Measurements from ENCODE around the gene PDE9A. TPM values are rescaled to one million over a fixed set of nuclear protein-coding genes. Genes with fewer than 3 reads are reported as not detected.
A peak's percentile ranks its signal among the peaks of the same experiment; 100 is the strongest.

The PDE9A gene
- total and polyA plus RNA-seq, 2 experiments from 2014 or later = 26.5 to 31.1 TPM

DNA sequence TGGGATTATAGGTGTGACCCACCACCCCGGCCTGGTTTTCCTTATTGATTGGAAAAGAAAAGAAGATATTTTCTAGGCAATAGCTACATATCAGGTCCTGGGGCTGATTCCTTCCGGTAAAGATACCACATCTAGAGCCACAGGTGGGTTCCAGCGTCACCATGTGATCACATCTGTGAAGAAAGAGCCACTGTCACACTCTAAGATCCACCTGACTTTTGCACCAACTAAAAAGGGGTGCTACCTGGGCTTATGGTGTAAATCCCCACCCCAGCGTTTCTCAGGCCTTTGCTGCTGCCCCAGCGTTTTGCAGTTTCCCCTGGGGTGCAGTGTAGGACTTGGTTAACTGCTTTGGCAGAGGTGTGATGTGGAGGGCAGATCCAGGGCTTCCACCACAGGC lies 22.3 kb upstream of the PDE9A start:
- no peaks in the 10 kb centered on the region for H4K20me1 ChIP-seq (replicated peaks; ENCODE audit: insufficient read depth)
- no peaks in the 10 kb centered on the region for H3K27me3 ChIP-seq (ENCODE audit: insufficient read depth)
- no peaks in the 10 kb centered on the region for H3K9me2 ChIP-seq (ENCODE audit: insufficient read depth)
- no peak overlapping the region for H3K4me2 ChIP-seq
- H3K4me3 ChIP-seq = no peak overlapping the region
- Mint-ChIP-seq H3K36me3 (ENCODE audit: low read depth) (no peaks in the 10 kb centered on the region), H3K4me3 (no peak overlapping the region), H3K9me3 (no peaks in the 10 kb centered on the region), H3K27ac (no peak overlapping the region), H3K27me3 (ENCODE audit: insufficient read depth, low read depth, poor library complexity) (peaks cover 4% of the 10 kb centered on the region), H3K4me1 (peaks cover 2% of the 10 kb centered on the region; the same call in 2 of the 3 replicates)
- ATAC-seq (no peak), DNase-seq (ENCODE audit: low spot score) (no peak)
- H2AFZ ChIP-seq = no peak overlapping the region
- TF ChIP-seq EZH2phosphoT487 (IDR thresholded peaks at IDR 0.05; ENCODE audit: unreplicated experiment) (no peak), ZNF331 (CRISPR knock-in tag; IDR thresholded peaks at IDR 0.05; ENCODE audit: low read depth) (no peak), NANOG (IDR thresholded peaks at IDR 0.05; ENCODE audit: borderline replicate concordance) (no peak), POLR2AphosphoS5 (IDR thresholded peaks at IDR 0.05; ENCODE audit: low read depth) (no peak)
- H3K36me3 ChIP-seq (ENCODE audit: insufficient read depth) = no peaks in the 10 kb centered on the region
- no peaks in the 10 kb centered on the region for H3K4me1 ChIP-seq (ENCODE audit: insufficient read depth)
- no peak overlapping the region for H3K27ac ChIP-seq (ENCODE audit: low read depth)
- H3F3A ChIP-seq (replicated peaks; ENCODE audit: low read depth) = no peaks in the 10 kb centered on the region
- no peaks in the 10 kb centered on the region for H3K79me2 ChIP-seq (replicated peaks; ENCODE audit: insufficient read depth)

DNA sequence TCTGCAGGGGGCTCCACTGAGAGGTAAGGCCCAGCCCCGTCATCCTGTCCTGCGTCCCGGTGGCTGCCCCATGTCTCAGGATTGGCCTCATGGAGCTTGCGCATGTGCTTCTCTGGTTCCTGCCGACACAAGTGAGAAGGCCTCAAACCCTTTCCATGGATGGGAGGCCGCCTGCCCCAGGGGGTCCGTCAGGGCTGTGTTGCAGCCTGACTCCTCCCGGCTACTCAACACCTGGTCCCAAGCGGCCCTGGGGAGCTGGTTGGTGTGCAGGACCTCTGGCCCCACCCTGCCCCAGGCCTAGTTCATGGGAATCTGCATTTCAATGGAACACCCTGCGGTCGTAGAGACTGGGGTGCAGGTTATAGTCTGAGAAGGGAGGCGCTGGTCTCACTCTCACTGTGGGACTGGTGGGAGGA lies 21.1 kb upstream of the PDE9A start:
- Histone ChIP-seq H3K27ac (ENCODE audit: low read depth) (no peak overlapping the region), H3K4me2 (no peak overlapping the region), H3F3A (replicated peaks; ENCODE audit: low read depth) (0 out of 2 replicates have a peak, but pooled peaks cover 4% of the 10 kb centered on the region), H3K36me3 (ENCODE audit: insufficient read depth) (no peaks in the 10 kb centered on the region), H3K4me3 (no peak overlapping the region), H2AFZ (no peak overlapping the region), H3K79me2 (replicated peaks; ENCODE audit: insufficient read depth) (no peaks in the 10 kb centered on the region), H3K27me3 (ENCODE audit: insufficient read depth) (no peaks in the 10 kb centered on the region), H3K9me2 (ENCODE audit: insufficient read depth) (no peaks in the 10 kb centered on the region), H4K20me1 (replicated peaks; ENCODE audit: insufficient read depth) (no peaks in the 10 kb centered on the region), H3K4me1 (ENCODE audit: insufficient read depth) (no peaks in the 10 kb centered on the region)
- ATAC-seq = peak; percentile 64
- Mint-ChIP-seq H3K27ac (no peak overlapping the region), H3K36me3 (ENCODE audit: low read depth) (no peaks in the 10 kb centered on the region), H3K4me1 (peaks cover 2% of the 10 kb centered on the region), H3K4me3 (no peak overlapping the region), H3K9me3 (no peaks in the 10 kb centered on the region), H3K27me3 (ENCODE audit: insufficient read depth, low read depth, poor library complexity) (no peaks in the 10 kb centered on the region)
- peak; percentile 44 for DNase-seq (ENCODE audit: low spot score)
- TF ChIP-seq CTCF (conservative IDR thresholded peaks at IDR 0.05; ENCODE audit: low read depth in 2 of 2) (peak; percentile 19 to 36; a peak in 3 of 4 replicates), CREB1 (CRISPR knock-in tag; IDR thresholded peaks at IDR 0.05; ENCODE audit: low read depth) (no peak), POLR2AphosphoS5 (IDR thresholded peaks at IDR 0.05; ENCODE audit: low read depth) (no peak), JUNB (IDR thresholded peaks at IDR 0.05; ENCODE audit: unreplicated experiment) (no peak), ZNF114 (CRISPR knock-in tag; IDR thresholded peaks at IDR 0.05) (no peak), ZNF331 (CRISPR knock-in tag; IDR thresholded peaks at IDR 0.05; ENCODE audit: low read depth) (no peak)
